Panc1 (cell line): ENCODE measurements around the gene PDGFA.

Source experiments
- POLR2AphosphoS5 ChIP-seq: IDR thresholded peaks from 2 replicates; pipeline ENCODE4 v1.6.1; 2012; ENCODE audit warnings: mild to moderate bottlenecking, low read depth, low read length, moderate library complexity
- TF ChIP-seq, protein P1 (sequence below), 2 experiments: IDR thresholded peaks; 2 replicates each; pipeline ENCODE4 v1.6.1; 2011 to 2012; ENCODE audit warnings: low read depth in 2 of 2, control low read depth in 1 of 2, low read length in 1 of 2, mild to moderate bottlenecking in 1 of 2, moderate library complexity in 1 of 2; ENCODE audit not compliant: insufficient read depth in 1 of 2
- TF ChIP-seq, protein P2 (sequence below): fragments of 450-650 bp; IDR thresholded peaks from 2 replicates; pipeline ENCODE4 v1.5.1; 2017; ENCODE audit warnings: mild to moderate bottlenecking

DNA sequence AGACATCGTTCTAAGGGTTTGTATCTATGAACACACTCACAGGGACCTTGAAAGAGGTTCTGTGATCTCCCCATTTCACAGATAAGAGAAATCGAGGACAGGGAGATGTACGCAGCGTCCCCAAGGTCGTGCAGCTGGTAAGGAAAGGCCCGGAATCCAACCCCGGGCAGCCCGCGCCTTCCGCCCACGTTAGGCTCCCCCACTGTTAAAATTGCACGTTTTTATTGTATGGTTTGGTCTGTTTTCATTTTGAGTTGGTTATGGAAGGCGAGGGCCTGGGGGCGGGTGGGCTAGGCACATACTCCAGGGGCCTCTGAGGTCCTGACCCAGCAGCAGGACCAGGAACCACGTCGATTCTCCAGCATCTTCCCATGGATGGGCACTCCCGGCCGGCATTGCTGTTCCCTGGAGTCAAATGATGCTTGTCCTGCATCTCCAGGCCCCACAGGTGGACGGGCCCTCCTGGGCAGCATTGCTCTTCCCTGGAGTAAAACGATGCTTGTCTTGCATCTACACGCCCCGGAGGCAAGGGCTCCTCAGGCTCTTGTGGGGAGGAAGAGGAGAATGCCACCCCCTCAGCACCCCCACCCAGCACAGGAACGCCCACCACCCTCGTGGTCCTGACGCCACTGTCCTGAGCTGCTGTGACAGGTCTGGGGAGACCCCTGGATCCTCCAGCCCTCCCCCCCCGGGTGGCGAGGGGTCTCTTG, 65.9 kb downstream of the PDGFA start:
- TF ChIP-seq, protein P1, sequence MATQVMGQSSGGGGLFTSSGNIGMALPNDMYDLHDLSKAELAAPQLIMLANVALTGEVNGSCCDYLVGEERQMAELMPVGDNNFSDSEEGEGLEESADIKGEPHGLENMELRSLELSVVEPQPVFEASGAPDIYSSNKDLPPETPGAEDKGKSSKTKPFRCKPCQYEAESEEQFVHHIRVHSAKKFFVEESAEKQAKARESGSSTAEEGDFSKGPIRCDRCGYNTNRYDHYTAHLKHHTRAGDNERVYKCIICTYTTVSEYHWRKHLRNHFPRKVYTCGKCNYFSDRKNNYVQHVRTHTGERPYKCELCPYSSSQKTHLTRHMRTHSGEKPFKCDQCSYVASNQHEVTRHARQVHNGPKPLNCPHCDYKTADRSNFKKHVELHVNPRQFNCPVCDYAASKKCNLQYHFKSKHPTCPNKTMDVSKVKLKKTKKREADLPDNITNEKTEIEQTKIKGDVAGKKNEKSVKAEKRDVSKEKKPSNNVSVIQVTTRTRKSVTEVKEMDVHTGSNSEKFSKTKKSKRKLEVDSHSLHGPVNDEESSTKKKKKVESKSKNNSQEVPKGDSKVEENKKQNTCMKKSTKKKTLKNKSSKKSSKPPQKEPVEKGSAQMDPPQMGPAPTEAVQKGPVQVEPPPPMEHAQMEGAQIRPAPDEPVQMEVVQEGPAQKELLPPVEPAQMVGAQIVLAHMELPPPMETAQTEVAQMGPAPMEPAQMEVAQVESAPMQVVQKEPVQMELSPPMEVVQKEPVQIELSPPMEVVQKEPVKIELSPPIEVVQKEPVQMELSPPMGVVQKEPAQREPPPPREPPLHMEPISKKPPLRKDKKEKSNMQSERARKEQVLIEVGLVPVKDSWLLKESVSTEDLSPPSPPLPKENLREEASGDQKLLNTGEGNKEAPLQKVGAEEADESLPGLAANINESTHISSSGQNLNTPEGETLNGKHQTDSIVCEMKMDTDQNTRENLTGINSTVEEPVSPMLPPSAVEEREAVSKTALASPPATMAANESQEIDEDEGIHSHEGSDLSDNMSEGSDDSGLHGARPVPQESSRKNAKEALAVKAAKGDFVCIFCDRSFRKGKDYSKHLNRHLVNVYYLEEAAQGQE (IDR thresholded peaks at IDR 0.05; ENCODE audit: insufficient read depth in 1 of 2, low read depth in 2 of 2, low read length in 1 of 2), result no peak
- TF ChIP-seq, protein P2, sequence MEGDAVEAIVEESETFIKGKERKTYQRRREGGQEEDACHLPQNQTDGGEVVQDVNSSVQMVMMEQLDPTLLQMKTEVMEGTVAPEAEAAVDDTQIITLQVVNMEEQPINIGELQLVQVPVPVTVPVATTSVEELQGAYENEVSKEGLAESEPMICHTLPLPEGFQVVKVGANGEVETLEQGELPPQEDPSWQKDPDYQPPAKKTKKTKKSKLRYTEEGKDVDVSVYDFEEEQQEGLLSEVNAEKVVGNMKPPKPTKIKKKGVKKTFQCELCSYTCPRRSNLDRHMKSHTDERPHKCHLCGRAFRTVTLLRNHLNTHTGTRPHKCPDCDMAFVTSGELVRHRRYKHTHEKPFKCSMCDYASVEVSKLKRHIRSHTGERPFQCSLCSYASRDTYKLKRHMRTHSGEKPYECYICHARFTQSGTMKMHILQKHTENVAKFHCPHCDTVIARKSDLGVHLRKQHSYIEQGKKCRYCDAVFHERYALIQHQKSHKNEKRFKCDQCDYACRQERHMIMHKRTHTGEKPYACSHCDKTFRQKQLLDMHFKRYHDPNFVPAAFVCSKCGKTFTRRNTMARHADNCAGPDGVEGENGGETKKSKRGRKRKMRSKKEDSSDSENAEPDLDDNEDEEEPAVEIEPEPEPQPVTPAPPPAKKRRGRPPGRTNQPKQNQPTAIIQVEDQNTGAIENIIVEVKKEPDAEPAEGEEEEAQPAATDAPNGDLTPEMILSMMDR, result no peak
- no peak for TF ChIP-seq POLR2AphosphoS5
